ENCODE results near the gene HCK.

The HCK gene

GRCh38 chr20:32134026-32134425, 82.0 kb downstream of the HCK start:
- no peak for DNase-seq

GRCh38 chr20:32135983-32136515, 84.0 kb downstream of the HCK start:
- no peak for DNase-seq

- DNase-seq = no peak
These were observed 86.9 kb downstream of the HCK start for GRCh38 chr20:32138921-32139320.

- no peak for DNase-seq
These were observed 87.9 kb downstream of the HCK start for GRCh38 chr20:32139947-32140346.

GRCh38 chr20:32140603-32141002, 88.6 kb downstream of the HCK start:
- no peak for DNase-seq

GRCh38 chr20:32141465-32141980, 89.5 kb downstream of the HCK start:
- DNase-seq = no peak

GRCh38 chr20:32142088-32142487, 90.0 kb downstream of the HCK start:
- DNase-seq = no peak

- DNase-seq = no peak
These were observed 90.9 kb downstream of the HCK start for GRCh38 chr20:32142991-32143390.

GRCh38 chr20:32144898-32145662, 93.0 kb downstream of the HCK start:
- DNase-seq = no peak

- no peak for DNase-seq
These were observed 97.6 kb downstream of the HCK start for GRCh38 chr20:32149566-32150170.

GRCh38 chr20:32150291-32150848, 98.3 kb downstream of the HCK start:
- no peak for DNase-seq
